Thyroid gland (tissue), 4 donors: ENCODE data around the gene UROC1. TPM values are rescaled to one million over a fixed set of nuclear protein-coding genes. Genes with fewer than 3 reads are reported as not detected.

Experiments used
- DNase-seq, 2 donors: peaks; one replicate each; pipeline ENCODE4 v3.0.0-alpha.2; 2019
- H3K27ac ChIP-seq, 3 donors: fragments of 200-600 bp; sonication (generic); 1 replicate in 2 of 3; 2 replicates in 1 of 3; pipeline ENCODE4 v1.5.1; 2016 to 2019; ENCODE audit warnings: mild to moderate bottlenecking in 1 of 3, moderate library complexity in 1 of 3
- H3K27me3 ChIP-seq: fragments of 200-600 bp; sonication (generic); one replicate; pipeline ENCODE4 v1.5.1; 2019
- H3K36me3 ChIP-seq, 2 donors: fragments of 200-600 bp; sonication (generic); one replicate each; pipeline ENCODE4 v1.5.1; 2016 to 2019
- H3K4me1 ChIP-seq, 2 donors: fragments of 200-600 bp; sonication (generic); one replicate each; pipeline ENCODE4 v1.5.1; 2017 to 2019
- H3K4me3 ChIP-seq, 3 donors: fragments of 200-600 bp; sonication (generic); replicated peaks in 1 of 3; 1 replicate in 2 of 3; 2 replicates in 1 of 3; pipeline ENCODE4 v1.5.1; 2016; ENCODE audit warnings: mild to moderate bottlenecking in 1 of 3
- H3K9me3 ChIP-seq: fragments of 200-600 bp; sonication (generic); one replicate; pipeline ENCODE4 v1.5.1; 2017
- CTCF ChIP-seq, 6 experiments: fragments of 200-600 bp in 3 of 6; fragments of 450-650 bp in 3 of 6; sonication (generic) in 3 of 6; IDR thresholded peaks; one replicate each; pipeline ENCODE4 v1.5.1; 2016 to 2019; ENCODE audit warnings: antibody characterized with exemption in 6 of 6, mild to moderate bottlenecking in 2 of 6, inconsistent platforms in 1 of 6, moderate library complexity in 1 of 6
- POLR2A ChIP-seq, 2 donors: fragments of 450-650 bp; IDR thresholded peaks; one replicate each; pipeline ENCODE4 v1.6.1; 2017; ENCODE audit warnings: antibody characterized with exemption in 2 of 2, mild to moderate bottlenecking in 2 of 2, moderate library complexity in 1 of 2
- WGBS, 2 donors: methylation state at CpG; one replicate each; pipeline ENCODE4 v1.1.5; 2017; 5-methylcytosine and 5-hydroxymethylcytosine counted together
- intact Hi-C: fragments of 100-400 bp; cut with DNase I; formaldehyde crosslinking; loops from one replicate; pipeline ENCODE4 v1.15.1; 2023
- total RNA-seq, 4 donors: library from RNA; depleted of rRNA; stranded (reverse); fragments of >200 nt; gene quantifications; one replicate each; pipeline ENCODE4 v1.2.3, GENCODE V29; 2016

UROC1 gene
- total RNA-seq, 4 donors from 2014 or later = not detected

- H3K4me1 ChIP-seq = no peaks in the 10 kb centered on the region
- H3K27me3 ChIP-seq = no peaks in the 10 kb centered on the region
- no peak for TF ChIP-seq POLR2A (IDR thresholded peaks at IDR 0.05)
- no peak overlapping the region for H3K27ac ChIP-seq
- H3K9me3 ChIP-seq = no peaks in the 10 kb centered on the region
- no peak overlapping the region for H3K4me3 ChIP-seq
- H3K36me3 ChIP-seq = no peaks in the 10 kb centered on the region
- intact Hi-C loops = no loop called here
- WGBS, 2 donors = 81 to 82% methylated on average over 10 to 11 of the region's 12 CpGs
- no peak for DNase-seq
Measured at GRCh38 chr3:126549861-126550487, 32.4 kb upstream of the UROC1 start.

- Histone ChIP-seq H3K27me3 (no peaks in the 10 kb centered on the region), H3K27ac (no peak overlapping the region), H3K9me3 (no peaks in the 10 kb centered on the region), H3K36me3 (no peaks in the 10 kb centered on the region), H3K4me1 (no peaks in the 10 kb centered on the region), H3K4me3 (no peak overlapping the region)
- WGBS, 2 donors = 53 to 62% methylated on average over 9 of the region's 9 CpGs
- TF ChIP-seq CTCF (IDR thresholded peaks at IDR 0.05) (no peak), POLR2A (IDR thresholded peaks at IDR 0.05) (no peak)
- intact Hi-C loops = no loop called here
- no peak for DNase-seq
Measured at GRCh38 chr3:126548556-126549466, 31.2 kb upstream of the UROC1 start.

GRCh38 chr3:126547721-126548120 is 30.1 kb upstream of the UROC1 start:
- Histone ChIP-seq H3K27me3 (no peaks in the 10 kb centered on the region), H3K4me3 (no peak overlapping the region), H3K4me1 (no peaks in the 10 kb centered on the region), H3K27ac (no peak overlapping the region), H3K9me3 (no peaks in the 10 kb centered on the region), H3K36me3 (no peaks in the 10 kb centered on the region)
- DNase-seq = no peak
- no peak for TF ChIP-seq CTCF (IDR thresholded peaks at IDR 0.05)
- TF ChIP-seq POLR2A (IDR thresholded peaks at IDR 0.05) = no peak
- WGBS, 2 donors = 83% methylated on average over 1 of the region's 1 CpG
- intact Hi-C loops = no loop called here

- H3K4me3 ChIP-seq = no peak overlapping the region
- TF ChIP-seq CTCF (IDR thresholded peaks at IDR 0.05) (no peak), POLR2A (IDR thresholded peaks at IDR 0.05) (no peak)
- peaks cover 3% of the 10 kb centered on the region for H3K27me3 ChIP-seq
- no peak for DNase-seq
- no peaks in the 10 kb centered on the region for H3K36me3 ChIP-seq
- H3K27ac ChIP-seq = no peak overlapping the region
- no peaks in the 10 kb centered on the region for H3K4me1 ChIP-seq
- H3K9me3 ChIP-seq = no peaks in the 10 kb centered on the region
- intact Hi-C loops = no loop called here
- 82 to 89% methylated on average over 8 of the region's 8 CpGs for WGBS, 2 donors
Measured at GRCh38 chr3:126546549-126547239, 29.1 kb upstream of the UROC1 start.

- no peaks in the 10 kb centered on the region for H3K9me3 ChIP-seq
- no peaks in the 10 kb centered on the region for H3K36me3 ChIP-seq
- intact Hi-C loops = no loop called here
- H3K4me3 ChIP-seq = no peak overlapping the region
- no peak for DNase-seq
- WGBS, 2 donors = 93% methylated on average over 6 of the region's 6 CpGs
- H3K27ac ChIP-seq = no peak overlapping the region
- H3K4me1 ChIP-seq = no peaks in the 10 kb centered on the region
- no peak for TF ChIP-seq POLR2A (IDR thresholded peaks at IDR 0.05)
- H3K27me3 ChIP-seq = peaks cover 6% of the 10 kb centered on the region
Measured at GRCh38 chr3:126546013-126546412, 28.4 kb upstream of the UROC1 start.
